LNCaP clone FGC (cell line): ENCODE data around the gene CTBP1.
A peak's percentile ranks its signal among the peaks of the same experiment; 100 is the strongest.

Experiments used
- DNase-seq: peaks from one replicate; pipeline ENCODE4 v3.0.0-alpha.2; 2011; ENCODE audit warnings: low read depth
- H3K4me3 ChIP-seq: 2 replicates; pipeline ENCODE4 v1.5.1; 2011; ENCODE audit warnings: mild to moderate bottlenecking, low read depth, low read length, control low read depth
- TF ChIP-seq, protein P1 (sequence below): IDR thresholded peaks from 2 replicates; pipeline ENCODE4 v1.5.1; 2012; ENCODE audit warnings: mild to moderate bottlenecking; ENCODE audit not compliant: control insufficient read depth, insufficient read depth; ENCODE audit errors: extremely low read depth

The CTBP1 gene

DNA sequence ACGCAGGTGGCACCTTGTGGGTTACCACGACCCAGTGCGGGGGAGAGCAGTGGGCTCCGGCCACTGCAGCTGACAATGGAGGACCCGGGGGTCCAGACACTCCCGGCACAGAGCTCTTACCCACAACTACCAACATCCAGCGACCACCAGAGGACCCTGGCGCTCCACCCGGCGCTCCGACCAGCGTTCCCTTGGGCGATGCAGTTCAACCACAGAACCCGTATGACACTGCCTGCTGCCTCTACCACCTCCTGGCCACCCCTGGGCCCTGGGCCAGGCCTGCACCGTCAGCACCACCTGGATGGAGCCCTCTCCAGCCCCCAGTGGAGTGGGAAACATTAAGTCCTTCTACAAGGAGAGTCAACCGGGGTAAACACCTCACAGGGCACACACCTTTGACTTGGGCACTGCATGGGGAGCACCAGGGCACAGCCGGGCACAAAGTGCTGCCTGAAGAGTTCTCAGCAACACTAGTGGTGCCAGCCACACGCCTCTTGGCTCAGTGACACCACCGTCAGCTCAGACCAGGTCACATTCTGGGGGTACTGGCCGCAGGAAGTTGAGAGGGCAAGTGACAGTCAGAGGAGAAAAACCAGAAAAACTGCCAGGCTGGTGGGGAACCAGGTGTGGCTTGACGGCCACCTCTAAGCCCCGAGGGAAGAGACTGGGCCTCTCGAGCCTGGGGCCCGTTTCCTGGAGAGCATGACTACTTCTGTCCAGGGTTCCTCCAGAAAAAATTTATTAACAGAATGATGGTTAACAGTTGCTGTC lies 2.6 kb downstream of the CTBP1 start:
- no peak for DNase-seq
- peak overlapping the region; percentile 85 for H3K4me3 ChIP-seq
- TF ChIP-seq, protein P1, sequence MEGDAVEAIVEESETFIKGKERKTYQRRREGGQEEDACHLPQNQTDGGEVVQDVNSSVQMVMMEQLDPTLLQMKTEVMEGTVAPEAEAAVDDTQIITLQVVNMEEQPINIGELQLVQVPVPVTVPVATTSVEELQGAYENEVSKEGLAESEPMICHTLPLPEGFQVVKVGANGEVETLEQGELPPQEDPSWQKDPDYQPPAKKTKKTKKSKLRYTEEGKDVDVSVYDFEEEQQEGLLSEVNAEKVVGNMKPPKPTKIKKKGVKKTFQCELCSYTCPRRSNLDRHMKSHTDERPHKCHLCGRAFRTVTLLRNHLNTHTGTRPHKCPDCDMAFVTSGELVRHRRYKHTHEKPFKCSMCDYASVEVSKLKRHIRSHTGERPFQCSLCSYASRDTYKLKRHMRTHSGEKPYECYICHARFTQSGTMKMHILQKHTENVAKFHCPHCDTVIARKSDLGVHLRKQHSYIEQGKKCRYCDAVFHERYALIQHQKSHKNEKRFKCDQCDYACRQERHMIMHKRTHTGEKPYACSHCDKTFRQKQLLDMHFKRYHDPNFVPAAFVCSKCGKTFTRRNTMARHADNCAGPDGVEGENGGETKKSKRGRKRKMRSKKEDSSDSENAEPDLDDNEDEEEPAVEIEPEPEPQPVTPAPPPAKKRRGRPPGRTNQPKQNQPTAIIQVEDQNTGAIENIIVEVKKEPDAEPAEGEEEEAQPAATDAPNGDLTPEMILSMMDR, result no peak

DNA sequence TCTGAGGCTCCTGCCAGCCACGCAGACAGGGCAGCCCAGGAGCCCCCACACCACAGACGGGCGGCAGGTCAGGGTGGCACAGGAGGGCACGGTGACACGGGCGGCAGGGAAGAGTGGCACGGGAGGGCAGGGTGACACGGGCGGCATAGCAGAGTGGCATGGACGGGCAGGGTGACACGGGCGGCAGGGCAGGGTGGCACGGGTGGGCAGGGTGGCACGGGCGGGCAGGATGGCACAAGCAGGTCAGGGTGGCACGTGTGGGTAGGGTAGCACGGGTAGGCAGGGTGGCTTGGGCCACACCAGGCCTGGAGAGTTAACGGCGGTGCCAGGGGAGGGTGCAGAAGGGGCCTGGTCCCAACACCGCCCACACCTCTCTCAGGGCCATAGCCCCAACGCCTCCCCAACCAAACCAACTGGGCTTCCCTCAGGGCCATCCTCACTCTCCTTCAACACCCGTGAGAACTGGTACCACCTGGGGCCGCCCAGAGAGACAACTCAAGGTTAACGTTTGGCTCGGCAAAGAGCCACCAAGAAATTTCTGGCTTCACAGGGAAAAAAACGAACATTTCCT lies 3.4 kb downstream of the CTBP1 start:
- TF ChIP-seq, protein P1, result no peak
- DNase-seq, result no peak
- H3K4me3 ChIP-seq, result peak overlapping the region; percentile 85

DNA sequence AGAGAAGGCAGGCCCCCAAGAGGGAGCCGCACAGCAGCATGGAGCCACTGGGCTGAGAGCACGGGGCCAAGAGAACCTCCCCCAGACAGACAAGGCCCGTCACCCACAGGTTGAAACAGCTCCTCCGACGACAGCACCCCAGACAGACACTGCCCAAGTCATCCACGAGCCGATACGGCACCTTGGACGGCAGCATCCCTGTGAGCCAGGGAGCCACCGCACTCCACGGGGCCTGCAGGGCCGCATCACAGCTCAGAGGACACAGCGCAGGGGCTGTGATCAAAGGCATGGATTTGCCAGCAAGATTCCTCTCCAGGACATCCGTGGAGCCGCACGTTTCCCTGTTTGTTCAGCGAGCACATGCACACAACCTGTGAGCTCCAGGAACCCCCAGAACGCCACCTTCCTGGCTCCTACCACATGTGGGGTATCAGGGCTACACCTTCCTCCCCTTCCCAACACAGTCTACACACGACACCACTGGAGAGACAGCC lies 3.9 kb downstream of the CTBP1 start:
- DNase-seq, result no peak
- TF ChIP-seq, protein P1, result no peak
- peak overlapping the region; percentile 85 for H3K4me3 ChIP-seq

DNA sequence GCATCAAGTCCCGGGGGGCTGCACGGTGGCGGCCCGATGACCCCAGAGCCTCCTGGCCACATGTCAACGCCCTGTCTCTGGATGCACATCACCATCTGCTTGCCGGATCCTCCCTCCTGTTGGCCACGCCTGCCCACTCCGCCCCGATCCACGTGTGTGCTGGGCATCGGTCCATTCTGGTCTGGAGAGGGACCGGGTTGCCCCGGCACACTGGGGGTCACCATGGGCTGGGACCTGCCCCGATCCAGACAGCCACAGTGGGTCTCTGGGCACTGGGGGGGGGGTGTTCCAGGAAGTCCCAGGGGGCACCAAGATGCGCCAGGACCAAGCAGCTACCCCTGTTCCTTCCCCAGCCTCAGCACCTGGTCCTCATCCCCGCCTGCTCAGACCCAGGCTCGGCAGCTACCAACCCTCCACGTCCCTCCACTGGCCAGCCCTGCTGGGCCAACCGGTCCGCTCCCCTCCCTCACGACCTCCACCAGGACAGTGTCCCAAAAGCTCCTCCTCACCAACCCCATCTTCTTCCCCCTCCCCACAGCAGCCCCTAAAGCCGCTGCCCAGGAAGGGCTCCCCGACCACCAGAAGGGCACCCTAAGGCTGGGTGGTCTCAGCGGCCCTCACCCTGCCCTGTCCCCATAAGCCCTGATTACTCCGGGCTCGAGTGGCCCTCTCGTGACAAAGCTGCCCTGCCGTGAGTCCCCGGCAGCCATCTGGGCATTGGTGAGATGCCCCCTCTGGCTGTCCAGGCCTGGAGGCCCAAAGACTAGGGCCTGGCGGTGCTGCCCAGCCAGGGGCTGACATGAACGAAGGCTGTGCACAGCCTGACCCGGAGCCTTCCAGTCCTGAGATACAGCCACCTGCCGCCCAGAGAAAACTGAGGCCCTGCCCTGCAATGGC lies 4.6 kb downstream of the CTBP1 start:
- DNase-seq, result no peak
- TF ChIP-seq, protein P1, result no peak
- H3K4me3 ChIP-seq, result peak overlapping the region; percentile 85

DNA sequence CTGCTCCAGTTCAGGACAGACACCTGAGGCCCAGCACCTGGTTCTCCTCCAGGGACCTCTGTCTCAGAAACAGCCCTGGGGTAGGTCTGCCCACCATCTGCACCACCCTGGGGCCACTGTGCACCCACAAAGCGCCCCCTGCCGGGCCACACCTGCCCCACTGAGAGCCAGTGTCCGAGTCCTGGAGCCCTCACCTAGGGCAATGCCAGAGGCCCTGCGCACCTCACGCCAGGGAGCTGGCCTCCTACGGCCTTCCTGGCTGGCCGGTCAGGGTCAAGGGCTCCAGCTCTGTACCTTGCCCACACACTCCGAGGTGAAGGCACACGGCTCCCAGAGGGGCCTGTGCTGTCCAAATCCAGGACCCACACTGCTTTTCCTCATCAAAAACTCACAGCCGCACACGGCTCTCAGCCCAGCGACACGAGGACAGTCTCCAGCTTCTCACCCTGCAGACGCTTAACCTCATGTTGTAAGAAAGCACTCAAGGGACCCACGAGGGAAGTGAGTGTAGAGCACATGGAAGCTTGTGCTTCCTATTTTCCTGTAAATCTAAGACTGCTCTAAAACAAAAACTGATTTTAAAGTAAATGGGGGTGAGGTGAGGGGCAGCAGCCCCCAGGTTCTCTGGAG lies 5.4 kb downstream of the CTBP1 start:
- TF ChIP-seq, protein P1, result no peak
- no peak for DNase-seq
- H3K4me3 ChIP-seq, result no peak overlapping the region
